ENCODE data around the gene PPFIBP1.

DNA sequence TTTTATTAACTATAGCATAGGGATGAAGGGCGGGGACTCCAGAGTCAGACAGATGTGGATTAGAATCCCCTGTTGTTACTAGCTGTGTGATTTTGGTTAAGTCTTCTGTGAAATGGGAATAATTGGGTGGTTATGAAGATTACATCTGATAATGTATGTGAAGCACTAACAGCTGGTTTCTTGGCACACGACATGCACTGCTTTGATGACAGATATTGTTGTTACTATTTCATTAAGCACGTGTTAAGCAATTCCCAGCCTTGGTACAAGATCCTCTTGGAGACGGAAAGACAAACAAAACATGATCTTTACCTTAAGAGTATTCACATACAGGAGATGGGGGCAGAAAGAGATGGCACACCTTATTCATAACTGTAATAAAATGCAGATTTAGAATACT lies 7.9 kb downstream of the PPFIBP1 start:
- TF ChIP-seq POLR2AphosphoS5 (IDR thresholded peaks at IDR 0.05; ENCODE audit: borderline replicate concordance, low read depth, low read length) (no peak), EZH2 (IDR thresholded peaks at IDR 0.05) (no peak)

All from SK-N-MC (cell line).